HCT116 (cell line): ENCODE measurements around the gene INF2. TPM values are rescaled to one million over a fixed set of nuclear protein-coding genes. Genes with fewer than 3 reads are reported as not detected.

Experiments
- ATAC-seq: fragments of 200-7000 bp; cut with Tn5 transposase; 2 replicates; pipeline ENCODE4 v1.9.1; 2020; ENCODE audit warnings: mild to moderate bottlenecking, moderate library complexity
- BruUV-seq: library from RNA; stranded (reverse); fragments of 400-500 nt; replicated peaks from 2 replicates; lab custom pipeline; 2021; lab: Mats Ljungman, UMichigan
- CTCF ChIA-PET: fragments of 300-600 bp; sonication (Branson Sonifier 250); formaldehyde crosslinking; loops from one replicate; lab custom pipeline; 2021; ENCODE audit warnings: antibody characterized with exemption; lab: Charles Lee
- POLR2A ChIA-PET: fragments of 300-600, 350-600 bp; sonication (Branson Sonifier 250); formaldehyde crosslinking; loops from one replicate; lab custom pipeline; 2021; ENCODE audit warnings: antibody characterized with exemption; lab: Charles Lee
- RAD21 ChIA-PET, 2 experiments: fragments of 300-600 bp; sonication (Branson Sonifier 250); formaldehyde crosslinking; loops; one replicate each; lab custom pipeline; 2023; ENCODE audit warnings: low total read pairs in 2 of 2; ENCODE audit not compliant: uncharacterized antibody in 2 of 2, unreplicated experiment in 2 of 2, low non-redundant PET in 1 of 2; lab: Charles Lee
- DNase-seq: peaks from one replicate; pipeline ENCODE4 v3.0.0-alpha.2; 2010; ENCODE audit warnings: low read depth, low spot score
- H2AFZ ChIP-seq: fragments of 200-600 bp; shearing (Covaris generic), sonication (generic); 2 replicates; pipeline ENCODE4 v1.6.1; 2017; ENCODE audit warnings: low read depth, mixed run types, mixed read lengths, antibody characterized with exemption, low read length; ENCODE audit not compliant: poor library complexity, severe bottlenecking
- H3K27ac ChIP-seq: 2 replicates; pipeline ENCODE4 v1.5.1; 2012; ENCODE audit warnings: low read depth, low read length
- H3K27me3 ChIP-seq: fragments of 200-600 bp; sonication (generic); 2 replicates; pipeline ENCODE4 v1.6.1; 2016; ENCODE audit warnings: mixed run types, low read length, mixed read lengths; ENCODE audit not compliant: insufficient read depth
- H3K36me3 ChIP-seq, 2 experiments: fragments of 200-500 bp in 1 of 2; fragments of 200-600 bp in 1 of 2; sonication (Bioruptor generic) in 1 of 2; sonication (generic) in 1 of 2; 2 replicates each; pipeline versions ENCODE4 v1.5.1 to v1.6.1; 2014 to 2016; ENCODE audit warnings: low read length in 2 of 2, inconsistent platforms in 1 of 2, mixed read lengths in 1 of 2, mixed run types in 1 of 2; ENCODE audit not compliant: insufficient read depth in 2 of 2, control insufficient read depth in 1 of 2
- H3K4me1 ChIP-seq, 2 experiments: fragments of 200-600 bp in 1 of 2; sonication (generic) in 1 of 2; 2 replicates each; pipeline versions ENCODE4 v1.5.1 to v1.6.1; 2012 to 2017; ENCODE audit warnings: low read length in 2 of 2, inconsistent platforms in 1 of 2, mild to moderate bottlenecking in 1 of 2, mixed read lengths in 1 of 2, mixed run types in 1 of 2, moderate library complexity in 1 of 2; ENCODE audit not compliant: insufficient read depth in 2 of 2, control insufficient read depth in 1 of 2
- H3K4me2 ChIP-seq: fragments of 200-600 bp; sonication (generic); 2 replicates; pipeline ENCODE4 v1.6.1; 2017; ENCODE audit warnings: mixed run types, low read length, mixed read lengths
- H3K4me3 ChIP-seq, 2 experiments: fragments of 200-600 bp in 1 of 2; sonication (generic) in 1 of 2; replicated peaks in 1 of 2; 2 replicates each; pipeline ENCODE4 v1.5.1; 2011 to 2016; ENCODE audit warnings: low read length in 2 of 2, control low read depth in 1 of 2, low read depth in 1 of 2, mild to moderate bottlenecking in 1 of 2, mixed read lengths in 1 of 2, mixed run types in 1 of 2
- H3K79me2 ChIP-seq: fragments of 200-600 bp; sonication (generic); 2 replicates; pipeline ENCODE4 v1.6.1; 2017; ENCODE audit warnings: mild to moderate bottlenecking, mixed run types, low read length, moderate library complexity, mixed read lengths; ENCODE audit not compliant: insufficient read depth
- H3K9ac ChIP-seq: fragments of 200-600 bp; sonication (generic); 2 replicates; pipeline ENCODE4 v1.6.1; 2016; ENCODE audit warnings: low read length, mixed read lengths
- H3K9me2 ChIP-seq: fragments of 200-600 bp; sonication (generic), shearing (Covaris generic); 2 replicates; pipeline ENCODE4 v1.6.1; 2017; ENCODE audit warnings: mixed run types, mild to moderate bottlenecking, moderate library complexity; ENCODE audit not compliant: insufficient read depth
- H3K9me3 ChIP-seq, 2 experiments: fragments of 200-500 bp in 1 of 2; fragments of 200-600 bp in 1 of 2; sonication (Bioruptor generic) in 1 of 2; sonication (generic) in 1 of 2; 2 replicates each; pipeline ENCODE4 v1.6.1; 2014 to 2017; ENCODE audit warnings: low read length in 2 of 2, mixed read lengths in 2 of 2, inconsistent platforms in 1 of 2, low read depth in 1 of 2, mild to moderate bottlenecking in 1 of 2, mixed run types in 1 of 2, moderate library complexity in 1 of 2; ENCODE audit not compliant: control insufficient read depth in 1 of 2, insufficient read depth in 1 of 2
- H4K20me1 ChIP-seq: fragments of 200-600 bp; sonication (generic), shearing (Covaris generic); 2 replicates; pipeline ENCODE4 v1.6.1; 2017; ENCODE audit warnings: mixed run types, mild to moderate bottlenecking, moderate library complexity; ENCODE audit not compliant: insufficient read depth
- EGR1 ChIP-seq: IDR thresholded peaks from 2 replicates; pipeline ENCODE4 v1.6.1; 2012; ENCODE audit warnings: low read depth
- EZH2 ChIP-seq: fragments of 200-600 bp; sonication (generic); IDR thresholded peaks from 2 replicates; pipeline ENCODE4 v1.6.1; 2017; ENCODE audit warnings: antibody characterized with exemption, mixed run types
- FOSL1 ChIP-seq: IDR thresholded peaks from 2 replicates; pipeline ENCODE4 v1.6.1; 2012; ENCODE audit warnings: low read depth
- JUND ChIP-seq: IDR thresholded peaks from 2 replicates; pipeline ENCODE4 v1.6.1; 2012
- POLR2A ChIP-seq: IDR thresholded peaks from 2 replicates; pipeline ENCODE4 v1.7.0; 2011; ENCODE audit warnings: borderline replicate concordance; ENCODE audit not compliant: insufficient read depth, insufficient read length; ENCODE audit errors: extremely low read depth
- SIN3A ChIP-seq: IDR thresholded peaks from 2 replicates; pipeline ENCODE4 v1.6.1; 2012; ENCODE audit warnings: low read depth
- YY1 ChIP-seq: IDR thresholded peaks from 2 replicates; pipeline ENCODE4 v1.6.1; 2011; ENCODE audit warnings: low read length, low read depth, moderate library complexity, mild to moderate bottlenecking; ENCODE audit not compliant: insufficient replicate concordance; ENCODE audit errors: extremely low read depth
- ZFX ChIP-seq: fragments of 450-650 bp; IDR thresholded peaks from 2 replicates; pipeline ENCODE4 v1.6.1; 2017
- intact Hi-C: fragments of 100-400 bp; cut with micrococcal nuclease; formaldehyde crosslinking; loops from 2 replicates; pipeline ENCODE4 v1.10.0; 2022
- total RNA-seq: library from RNA; stranded (reverse); gene quantifications from one replicate; pipeline ENCODE4 v1.2.1, GENCODE V29; 2021; ENCODE audit not compliant: unreplicated experiment
- TF ChIP-seq, protein P1 (sequence below), 3 experiments: fragments of 200-600 bp in 1 of 3; sonication (generic) in 1 of 3; IDR thresholded peaks in 2 of 3; conservative IDR thresholded peaks in 1 of 3; 2 replicates each; pipeline ENCODE4 v1.5.1; 2012 to 2017; ENCODE audit warnings: low read depth in 2 of 3, low read length in 2 of 3, antibody characterized with exemption in 1 of 3, borderline replicate concordance in 1 of 3, control low read depth in 1 of 3, mild to moderate bottlenecking in 1 of 3, mixed read lengths in 1 of 3, mixed run types in 1 of 3, moderate library complexity in 1 of 3; ENCODE audit not compliant: insufficient read depth in 1 of 3
- TF ChIP-seq, protein P2 (sequence below): IDR thresholded peaks from 2 replicates; pipeline ENCODE4 v1.6.1; 2012
- TF ChIP-seq, protein P3 (sequence below): IDR thresholded peaks from 2 replicates; pipeline ENCODE4 v1.6.1; 2012; ENCODE audit warnings: low read depth

The INF2 gene
- total RNA-seq, 1 experiment from 2014 or later = 95.8 TPM

- no peaks in the 10 kb centered on the region for H3K27me3 ChIP-seq
- no peaks in the 10 kb centered on the region for H3K79me2 ChIP-seq
- peaks cover 0 to 10% of the 10 kb centered on the region in 2 experiments; a peak in 2 of 4 replicates for H3K4me1 ChIP-seq
- H2AFZ ChIP-seq = no peak overlapping the region
- H3K4me2 ChIP-seq = no peak overlapping the region
- H3K9me2 ChIP-seq = no peaks in the 10 kb centered on the region
- no peak for TF ChIP-seq EZH2
- no peak for TF ChIP-seq FOSL1
- TF ChIP-seq, protein P1, sequence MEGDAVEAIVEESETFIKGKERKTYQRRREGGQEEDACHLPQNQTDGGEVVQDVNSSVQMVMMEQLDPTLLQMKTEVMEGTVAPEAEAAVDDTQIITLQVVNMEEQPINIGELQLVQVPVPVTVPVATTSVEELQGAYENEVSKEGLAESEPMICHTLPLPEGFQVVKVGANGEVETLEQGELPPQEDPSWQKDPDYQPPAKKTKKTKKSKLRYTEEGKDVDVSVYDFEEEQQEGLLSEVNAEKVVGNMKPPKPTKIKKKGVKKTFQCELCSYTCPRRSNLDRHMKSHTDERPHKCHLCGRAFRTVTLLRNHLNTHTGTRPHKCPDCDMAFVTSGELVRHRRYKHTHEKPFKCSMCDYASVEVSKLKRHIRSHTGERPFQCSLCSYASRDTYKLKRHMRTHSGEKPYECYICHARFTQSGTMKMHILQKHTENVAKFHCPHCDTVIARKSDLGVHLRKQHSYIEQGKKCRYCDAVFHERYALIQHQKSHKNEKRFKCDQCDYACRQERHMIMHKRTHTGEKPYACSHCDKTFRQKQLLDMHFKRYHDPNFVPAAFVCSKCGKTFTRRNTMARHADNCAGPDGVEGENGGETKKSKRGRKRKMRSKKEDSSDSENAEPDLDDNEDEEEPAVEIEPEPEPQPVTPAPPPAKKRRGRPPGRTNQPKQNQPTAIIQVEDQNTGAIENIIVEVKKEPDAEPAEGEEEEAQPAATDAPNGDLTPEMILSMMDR (IDR thresholded peaks at IDR 0.05 in 2 of 3, conservative IDR thresholded peaks at IDR 0.05 in 1 of 3; ENCODE audit: borderline replicate concordance in 1 of 3, insufficient read depth in 1 of 3, low read depth in 2 of 3, low read length in 2 of 3) = no peak
- TF ChIP-seq SIN3A = no peak
- TF ChIP-seq, protein P2, sequence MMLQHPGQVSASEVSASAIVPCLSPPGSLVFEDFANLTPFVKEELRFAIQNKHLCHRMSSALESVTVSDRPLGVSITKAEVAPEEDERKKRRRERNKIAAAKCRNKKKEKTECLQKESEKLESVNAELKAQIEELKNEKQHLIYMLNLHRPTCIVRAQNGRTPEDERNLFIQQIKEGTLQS = no peak
- TF ChIP-seq, protein P3, sequence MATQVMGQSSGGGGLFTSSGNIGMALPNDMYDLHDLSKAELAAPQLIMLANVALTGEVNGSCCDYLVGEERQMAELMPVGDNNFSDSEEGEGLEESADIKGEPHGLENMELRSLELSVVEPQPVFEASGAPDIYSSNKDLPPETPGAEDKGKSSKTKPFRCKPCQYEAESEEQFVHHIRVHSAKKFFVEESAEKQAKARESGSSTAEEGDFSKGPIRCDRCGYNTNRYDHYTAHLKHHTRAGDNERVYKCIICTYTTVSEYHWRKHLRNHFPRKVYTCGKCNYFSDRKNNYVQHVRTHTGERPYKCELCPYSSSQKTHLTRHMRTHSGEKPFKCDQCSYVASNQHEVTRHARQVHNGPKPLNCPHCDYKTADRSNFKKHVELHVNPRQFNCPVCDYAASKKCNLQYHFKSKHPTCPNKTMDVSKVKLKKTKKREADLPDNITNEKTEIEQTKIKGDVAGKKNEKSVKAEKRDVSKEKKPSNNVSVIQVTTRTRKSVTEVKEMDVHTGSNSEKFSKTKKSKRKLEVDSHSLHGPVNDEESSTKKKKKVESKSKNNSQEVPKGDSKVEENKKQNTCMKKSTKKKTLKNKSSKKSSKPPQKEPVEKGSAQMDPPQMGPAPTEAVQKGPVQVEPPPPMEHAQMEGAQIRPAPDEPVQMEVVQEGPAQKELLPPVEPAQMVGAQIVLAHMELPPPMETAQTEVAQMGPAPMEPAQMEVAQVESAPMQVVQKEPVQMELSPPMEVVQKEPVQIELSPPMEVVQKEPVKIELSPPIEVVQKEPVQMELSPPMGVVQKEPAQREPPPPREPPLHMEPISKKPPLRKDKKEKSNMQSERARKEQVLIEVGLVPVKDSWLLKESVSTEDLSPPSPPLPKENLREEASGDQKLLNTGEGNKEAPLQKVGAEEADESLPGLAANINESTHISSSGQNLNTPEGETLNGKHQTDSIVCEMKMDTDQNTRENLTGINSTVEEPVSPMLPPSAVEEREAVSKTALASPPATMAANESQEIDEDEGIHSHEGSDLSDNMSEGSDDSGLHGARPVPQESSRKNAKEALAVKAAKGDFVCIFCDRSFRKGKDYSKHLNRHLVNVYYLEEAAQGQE = no peak
- no peak for TF ChIP-seq EGR1
- TF ChIP-seq YY1 = no peak
- TF ChIP-seq JUND = no peak
- TF ChIP-seq POLR2A = no peak
- no peak for TF ChIP-seq ZFX
- no peak overlapping the region for H3K9ac ChIP-seq
- H3K36me3 ChIP-seq = peaks cover 6 to 41% of the 10 kb centered on the region in 2 experiments; a peak in 3 of 4 replicates
- DNase-seq (no peak), ATAC-seq (no peak)
- ChIA-PET CTCF (interaction anchor here (1.4 kb wide), 1 partner anchor 12 kb away, joined by 5 read pairs; no protein-coding TSS in a partner anchor), RAD21 (no interaction called here), POLR2A (no interaction called here)
- no peaks in the 10 kb centered on the region for H4K20me1 ChIP-seq
- no peaks in the 10 kb centered on the region for H3K9me3 ChIP-seq
- BruUV-seq = no TSS peak
- H3K4me3 ChIP-seq = no peak overlapping the region
- intact Hi-C loops = no loop called here
- H3K27ac ChIP-seq = no peak overlapping the region
These were observed 20.8 kb downstream of the INF2 start for GRCh38 chr14:104710071-104710735.
